ENCODE results near the gene FDPS. TPM values are rescaled to one million over a fixed set of nuclear protein-coding genes. Genes with fewer than 3 reads are reported as not detected.

The FDPS gene
- total and polyA plus RNA-seq, 2 experiments from 2014 or later: 167 to 565 TPM

DNA sequence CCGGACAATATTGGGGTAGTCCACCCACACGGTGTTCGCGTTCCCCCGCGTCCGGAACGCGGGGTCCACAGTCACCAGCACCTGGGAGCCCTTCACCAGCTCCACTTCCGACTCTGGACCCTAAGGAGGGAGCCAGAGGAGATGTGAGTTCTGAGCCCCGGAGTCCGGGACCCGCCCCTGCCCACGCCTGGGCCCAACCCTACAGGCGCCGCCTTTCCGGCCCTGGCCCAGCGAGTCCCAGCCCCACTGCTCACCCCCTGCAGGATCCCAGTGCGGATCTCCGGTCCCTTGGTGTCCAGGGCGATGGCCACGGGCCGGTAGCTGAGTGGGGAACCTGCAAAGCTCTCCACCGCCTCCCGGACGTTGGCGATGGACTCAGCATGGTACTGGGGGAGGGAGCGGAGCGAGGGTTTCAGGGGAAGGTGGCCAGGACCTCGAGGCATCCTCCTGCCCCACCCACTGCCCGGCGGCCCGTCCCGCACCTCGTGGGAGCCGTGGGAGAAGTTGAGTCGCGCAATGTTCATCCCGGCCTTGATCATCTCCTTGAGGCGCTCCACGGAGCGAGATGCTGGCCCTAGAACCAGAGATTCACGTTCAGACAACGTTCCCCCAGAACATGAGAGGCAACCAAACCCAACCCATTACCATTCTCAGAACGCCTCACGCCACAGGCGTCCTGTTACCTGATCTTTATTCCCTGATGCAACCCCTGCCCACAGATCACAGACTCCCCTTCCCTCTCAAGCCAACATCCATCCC is 13.3 kb upstream of the FDPS start:
- no peaks in the 10 kb centered on the region for H3K36me3 ChIP-seq
- no peak for DNase-seq (ENCODE audit: low read depth in 1 of 2, low spot score in 1 of 2)
- no peak for TF ChIP-seq CTCF (IDR thresholded peaks at IDR 0.05; ENCODE audit: low read depth, low read length)
- H3K4me3 ChIP-seq: no peak overlapping the region
- H3K4me1 ChIP-seq (ENCODE audit: low read depth): peaks cover 12% of the 10 kb centered on the region
- H3K9me3 ChIP-seq (ENCODE audit: low read depth): no peaks in the 10 kb centered on the region
- H3K27ac ChIP-seq: no peak overlapping the region
- peaks cover 42% of the 10 kb centered on the region for H3K27me3 ChIP-seq

GRCh38 chr1:155295942-155296267 is 12.8 kb upstream of the FDPS start:
- Histone ChIP-seq H3K4me1 (ENCODE audit: low read depth) (peaks cover 12% of the 10 kb centered on the region), H3K36me3 (no peaks in the 10 kb centered on the region), H3K9me3 (ENCODE audit: low read depth) (no peaks in the 10 kb centered on the region), H3K27me3 (peaks cover 42% of the 10 kb centered on the region), H3K4me3 (no peak overlapping the region), H3K27ac (no peak overlapping the region)
- no peak for DNase-seq (ENCODE audit: low read depth in 1 of 2, low spot score in 1 of 2)
- no peak for TF ChIP-seq CTCF (IDR thresholded peaks at IDR 0.05; ENCODE audit: low read depth, low read length)

GRCh38 chr1:155296661-155297060 is 12.0 kb upstream of the FDPS start:
- Histone ChIP-seq H3K27ac (no peak overlapping the region), H3K9me3 (ENCODE audit: low read depth) (no peaks in the 10 kb centered on the region), H3K4me3 (no peak overlapping the region), H3K27me3 (peaks cover 42% of the 10 kb centered on the region), H3K4me1 (ENCODE audit: low read depth) (peaks cover 12% of the 10 kb centered on the region), H3K36me3 (no peaks in the 10 kb centered on the region)
- TF ChIP-seq CTCF (IDR thresholded peaks at IDR 0.05; ENCODE audit: low read depth, low read length): no peak
- DNase-seq (ENCODE audit: low read depth in 1 of 2, low spot score in 1 of 2): no peak

GRCh38 chr1:155297384-155297783 is 11.3 kb upstream of the FDPS start:
- no peak for DNase-seq (ENCODE audit: low read depth in 1 of 2, low spot score in 1 of 2)
- Histone ChIP-seq H3K4me1 (ENCODE audit: low read depth) (peaks cover 12% of the 10 kb centered on the region), H3K4me3 (no peak overlapping the region), H3K27ac (peak overlapping the region; percentile 31), H3K9me3 (ENCODE audit: low read depth) (no peaks in the 10 kb centered on the region), H3K27me3 (peaks cover 40% of the 10 kb centered on the region), H3K36me3 (no peaks in the 10 kb centered on the region)
- TF ChIP-seq CTCF (IDR thresholded peaks at IDR 0.05; ENCODE audit: low read depth, low read length): no peak

DNA sequence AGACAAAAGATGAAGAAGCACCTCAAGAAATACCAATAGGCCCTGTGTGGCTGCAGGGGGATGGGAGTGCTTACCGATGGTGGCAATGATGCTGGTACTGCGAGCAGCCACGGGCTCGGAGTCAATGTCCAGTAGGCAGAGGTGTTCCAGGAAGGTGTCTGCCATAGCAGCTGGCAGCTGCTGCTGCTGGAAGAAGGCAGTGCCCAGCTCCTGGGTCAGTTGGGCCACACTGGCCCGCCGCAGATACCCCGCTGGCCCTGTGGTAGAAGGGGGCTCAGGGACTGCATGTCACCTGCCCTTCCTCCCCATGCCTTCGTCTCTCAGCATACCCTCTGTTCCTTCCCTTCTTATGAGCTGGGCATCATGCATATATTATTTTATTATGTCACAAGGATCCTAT is 8.6 kb upstream of the FDPS start:
- Histone ChIP-seq H3K9me3 (ENCODE audit: low read depth) (no peaks in the 10 kb centered on the region), H3K36me3 (no peaks in the 10 kb centered on the region), H3K4me1 (ENCODE audit: low read depth) (peaks cover 12% of the 10 kb centered on the region), H3K4me3 (no peak overlapping the region), H3K27me3 (peaks cover 15% of the 10 kb centered on the region), H3K27ac (no peak overlapping the region)
- TF ChIP-seq CTCF (IDR thresholded peaks at IDR 0.05; ENCODE audit: low read depth, low read length): no peak
- DNase-seq (ENCODE audit: low read depth in 1 of 2, low spot score in 1 of 2): no peak
